ENCODE data around the gene CARD11. TPM values are rescaled to one million over a fixed set of nuclear protein-coding genes. Genes with fewer than 3 reads are reported as not detected.
"Not testable (repeated sequence)": the region's sequence is repeated elsewhere in the genome, so short reads cannot be mapped to it uniquely, and the experiment has no call there.

The CARD11 gene
- total RNA-seq, 1 donor from 2014 or later: 5.7 TPM

DNA sequence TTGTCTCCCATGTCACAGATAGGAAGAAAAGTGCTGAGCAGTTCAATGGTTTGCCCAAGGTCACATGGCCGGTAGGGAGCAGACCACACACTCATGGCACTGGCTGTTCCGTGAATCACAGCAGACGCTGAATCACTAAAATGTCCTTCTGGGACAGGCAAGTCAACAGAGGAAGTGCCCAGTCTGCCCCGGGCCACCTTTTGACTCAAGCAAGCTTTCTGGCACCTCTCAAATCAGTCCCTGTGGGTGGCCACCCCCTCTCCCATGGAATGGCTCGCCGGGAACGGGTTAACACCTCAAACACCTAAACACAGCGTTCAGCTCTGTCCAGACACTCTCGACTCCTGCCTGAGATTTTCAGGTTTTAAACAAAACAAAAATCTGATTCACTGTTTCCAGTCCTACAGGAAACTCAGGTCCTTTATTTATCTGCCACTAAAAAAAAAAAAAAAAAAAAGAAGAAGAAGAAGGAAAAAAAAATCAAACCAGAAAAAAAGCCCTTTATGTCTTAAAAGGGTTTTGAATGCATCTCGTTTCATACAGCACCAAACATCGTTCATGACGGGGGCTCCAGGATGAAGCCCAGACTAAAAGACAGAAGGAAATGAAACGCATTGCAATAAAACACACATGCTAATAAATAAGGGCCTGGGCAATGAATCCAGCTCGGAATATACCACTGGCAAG, 15.5 kb downstream of the CARD11 start:
- no peaks in the 10 kb centered on the region for H3K27me3 ChIP-seq (ENCODE audit: low read depth)
- ATAC-seq (peak; percentile 47 to 61), DNase-seq (no peak)
- H3K4me1 ChIP-seq: no peaks in the 10 kb centered on the region
- intact Hi-C loops (cut with DNase I): no loop called here
- H3K36me3 ChIP-seq: no peaks in the 10 kb centered on the region
- no peak overlapping the region for H3K27ac ChIP-seq
- TF ChIP-seq CTCF (IDR thresholded peaks at IDR 0.05): no peak
- no peak overlapping the region for H3K4me3 ChIP-seq
- H3K9me3 ChIP-seq: no peaks in the 10 kb centered on the region

DNA sequence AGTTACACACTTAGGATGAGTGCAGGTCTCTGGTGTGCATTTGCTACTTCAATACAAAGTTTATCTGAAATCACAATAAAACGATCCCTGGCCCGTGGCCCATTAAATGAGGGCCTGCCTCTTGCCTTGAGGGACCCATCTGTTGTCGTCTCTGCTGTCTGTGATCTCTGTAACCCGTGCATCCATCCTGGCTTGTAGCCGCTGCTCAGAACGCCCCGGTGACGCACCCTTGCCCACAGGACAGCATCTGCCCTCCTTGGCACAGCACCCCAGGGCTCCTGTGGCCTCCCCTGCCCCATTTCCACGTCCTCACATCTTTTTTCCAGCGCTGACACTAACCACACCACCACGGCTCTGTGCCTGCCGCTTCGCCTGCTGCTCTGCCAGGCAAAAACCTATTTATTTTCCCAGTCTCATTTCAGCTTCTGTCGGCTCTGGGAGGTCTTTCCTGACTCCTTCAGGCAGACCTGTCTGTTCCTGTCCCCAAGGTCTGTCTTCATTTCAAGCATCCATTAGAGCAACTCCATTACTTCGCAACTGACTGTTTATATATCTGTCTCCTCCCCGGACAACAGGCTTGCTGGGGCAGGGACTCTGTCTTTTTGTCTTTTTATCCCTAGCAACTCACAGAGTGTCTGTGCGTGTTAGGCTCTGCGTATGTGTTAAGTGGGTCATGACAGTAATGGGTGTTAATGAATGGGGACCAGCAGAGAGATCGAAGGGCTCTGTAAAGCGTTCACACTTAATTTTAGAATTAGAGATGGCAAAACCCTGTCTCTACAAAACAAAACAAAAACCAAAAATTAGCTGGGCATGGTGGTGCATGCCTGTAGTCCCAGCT, 16.4 kb downstream of the CARD11 start:
- Histone ChIP-seq H3K4me1 (no peaks in the 10 kb centered on the region), H3K27me3 (ENCODE audit: low read depth) (no peaks in the 10 kb centered on the region), H3K36me3 (no peaks in the 10 kb centered on the region), H3K9me3 (no peaks in the 10 kb centered on the region), H3K27ac (no peak overlapping the region), H3K4me3 (no peak overlapping the region)
- DNase-seq (no peak), ATAC-seq (no peak)
- TF ChIP-seq CTCF (IDR thresholded peaks at IDR 0.05): no peak
- intact Hi-C loops (cut with DNase I): no loop called here

DNA sequence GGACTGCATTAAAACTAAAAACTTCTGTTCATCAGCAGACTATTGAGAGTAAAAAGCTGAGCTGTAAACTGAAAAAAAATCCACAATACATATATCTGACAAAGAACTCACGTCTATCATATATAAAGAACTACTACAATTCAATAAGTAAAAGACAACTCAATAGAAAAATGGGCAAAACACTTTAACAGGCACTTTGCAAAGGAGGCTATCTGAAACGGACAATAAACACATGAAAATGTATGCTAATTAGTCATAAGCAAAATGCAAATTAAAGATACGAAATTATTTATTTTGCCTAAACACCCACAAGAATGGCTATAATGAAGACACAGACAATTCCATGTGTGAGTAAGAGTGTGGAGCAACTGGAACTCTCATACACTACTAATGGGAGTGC, 18.1 kb downstream of the CARD11 start:
- no peak for TF ChIP-seq CTCF (IDR thresholded peaks at IDR 0.05)
- Histone ChIP-seq H3K4me1 (no peaks in the 10 kb centered on the region), H3K27ac (no peak overlapping the region), H3K4me3 (no peak overlapping the region), H3K36me3 (no peaks in the 10 kb centered on the region), H3K9me3 (no peaks in the 10 kb centered on the region), H3K27me3 (ENCODE audit: low read depth) (no peaks in the 10 kb centered on the region)
- intact Hi-C loops (cut with DNase I): no loop called here
- no peak for ATAC-seq
- DNase-seq: no peak

GRCh38 chr7:3021825-3022224, 21.8 kb downstream of the CARD11 start:
- TF ChIP-seq CTCF (IDR thresholded peaks at IDR 0.05): no peak
- intact Hi-C loops (cut with DNase I): no loop called here
- Histone ChIP-seq H3K9me3 (peaks cover 4% of the 10 kb centered on the region), H3K27me3 (ENCODE audit: low read depth) (no peaks in the 10 kb centered on the region), H3K27ac (no peak overlapping the region), H3K36me3 (no peaks in the 10 kb centered on the region), H3K4me1 (no peaks in the 10 kb centered on the region), H3K4me3 (no peak overlapping the region)
- DNase-seq: no peak
- ATAC-seq: no peak

DNA sequence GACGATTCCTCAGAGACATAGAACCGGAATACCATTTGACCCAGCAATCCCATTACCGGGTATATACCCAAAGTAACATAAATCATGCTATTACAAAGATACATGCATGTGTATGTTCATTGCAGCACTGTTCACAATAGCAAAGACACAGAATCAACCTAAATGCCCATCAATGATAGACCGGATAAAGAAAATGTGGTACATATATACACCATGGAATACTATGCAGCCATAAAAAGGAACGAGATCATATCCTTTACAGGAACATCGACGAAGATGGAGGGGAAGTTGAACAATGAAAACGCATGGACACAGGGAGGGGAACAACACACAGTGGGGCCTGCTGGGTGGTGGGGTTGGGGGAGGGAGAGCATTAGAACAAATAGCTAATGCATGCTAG, 22.4 kb downstream of the CARD11 start:
- intact Hi-C loops (cut with DNase I); DNase-seq; H3K9me3 ChIP-seq; H3K27ac ChIP-seq; ATAC-seq; H3K36me3 ChIP-seq; H3K4me3 ChIP-seq; H3K4me1 ChIP-seq; H3K27me3 ChIP-seq (ENCODE audit: low read depth): not testable (repeated sequence)

DNA sequence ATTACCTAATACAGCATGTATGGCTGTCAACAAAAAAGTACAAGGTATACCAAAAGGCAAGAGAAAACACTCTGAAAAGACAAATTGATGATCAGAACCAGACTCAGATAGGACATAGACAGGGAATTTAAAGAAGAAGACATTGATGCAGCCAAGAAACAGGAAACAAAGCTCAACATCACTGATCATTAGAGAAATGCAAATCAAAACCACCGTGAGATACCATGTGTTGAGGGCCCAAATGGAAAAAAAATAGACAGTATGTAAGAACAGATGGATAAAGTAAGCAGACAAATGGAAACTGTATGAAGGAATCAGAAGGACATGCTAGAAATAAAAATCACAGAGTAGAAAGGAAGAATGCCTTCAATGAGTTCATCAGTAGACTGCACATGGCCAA, 23.3 kb downstream of the CARD11 start:
- peaks cover 4% of the 10 kb centered on the region for H3K9me3 ChIP-seq
- no peaks in the 10 kb centered on the region for H3K36me3 ChIP-seq
- H3K27ac ChIP-seq: no peak overlapping the region
- TF ChIP-seq CTCF (IDR thresholded peaks at IDR 0.05): no peak
- H3K4me3 ChIP-seq: no peak overlapping the region
- no peaks in the 10 kb centered on the region for H3K27me3 ChIP-seq (ENCODE audit: low read depth)
- ATAC-seq (no peak), DNase-seq (no peak)
- no peaks in the 10 kb centered on the region for H3K4me1 ChIP-seq
- intact Hi-C loops (cut with DNase I): no loop called here
